Hippocampal formation (tissue), 2 donors: Measurements from ENCODE around the gene RTN1.

ENCODE experiments used
- DNase-seq, 2 donors: peaks; one replicate each; lab custom pipeline; 2025; lab: John Stamatoyannopoulos, UW

The RTN1 gene

DNA sequence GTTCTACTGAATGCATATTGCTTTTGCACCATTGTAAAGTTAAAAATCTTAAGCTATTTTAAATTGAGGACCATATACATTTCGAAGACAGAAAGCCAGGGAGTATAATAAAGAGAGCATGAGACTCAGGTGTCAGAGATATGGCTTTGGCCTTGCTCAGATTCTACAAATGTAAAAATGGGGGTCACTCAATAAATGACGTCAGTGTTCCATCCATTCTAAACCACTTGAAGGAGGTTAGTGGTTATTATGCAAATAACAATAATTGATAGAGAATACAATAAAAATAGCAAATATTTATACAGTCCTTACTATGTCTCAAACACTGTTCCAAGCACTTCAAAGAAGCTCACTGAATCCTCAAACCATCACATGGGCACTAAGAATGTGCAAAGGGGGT, 20.1 kb downstream of the RTN1 start:
- no peak for DNase-seq

DNA sequence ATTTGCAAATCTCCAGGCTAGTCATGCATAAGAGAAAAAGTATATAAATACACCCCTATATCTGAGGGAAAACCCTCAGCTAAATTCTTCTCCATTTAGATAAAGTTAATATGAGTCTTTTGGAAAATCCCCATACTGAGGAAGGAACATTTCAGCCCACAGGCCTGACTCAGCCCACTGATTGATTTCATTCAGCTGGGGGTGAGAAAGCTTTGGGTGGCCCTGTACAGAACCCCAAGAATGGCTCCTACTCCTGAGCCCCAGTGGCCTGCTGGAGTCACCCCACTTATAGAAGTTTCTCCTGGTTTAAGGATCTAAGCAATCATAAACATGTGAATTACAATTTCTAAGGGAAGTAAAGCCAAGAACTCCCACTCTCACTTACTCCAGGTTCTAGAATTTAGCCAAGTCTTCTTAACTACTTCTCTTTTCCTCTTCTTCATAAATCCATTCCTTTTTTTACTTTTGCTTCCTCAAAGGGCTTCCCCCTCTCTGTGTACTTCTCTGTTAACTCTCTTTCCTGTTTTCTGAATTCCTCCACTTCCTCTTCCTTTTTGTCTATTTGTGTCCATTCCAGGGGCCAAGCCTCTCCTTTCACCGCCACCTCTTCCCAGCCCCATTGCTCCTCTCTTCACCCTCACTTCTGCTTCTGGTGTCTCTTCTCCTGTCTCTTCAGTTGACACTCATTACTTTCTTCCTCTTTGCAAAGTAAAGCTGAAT, 21.0 kb downstream of the RTN1 start:
- DNase-seq: no peak

DNA sequence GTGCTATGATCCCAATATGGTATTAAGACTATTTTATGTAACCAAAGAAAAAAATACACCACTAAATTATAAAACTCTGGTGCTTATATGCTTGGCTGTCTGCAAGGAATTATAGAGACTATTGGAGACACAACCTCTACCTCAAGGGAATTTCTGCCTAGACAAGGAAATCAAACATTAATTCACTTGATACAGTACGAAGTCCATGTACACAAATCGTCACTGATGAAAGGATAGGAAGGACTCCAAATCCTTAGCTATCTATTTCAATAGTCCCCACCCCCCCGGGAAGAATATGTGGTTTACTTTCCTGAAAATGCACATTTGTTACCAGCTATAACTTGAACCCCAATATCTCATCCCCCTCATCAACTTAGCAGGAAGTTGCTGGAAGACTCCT, 21.9 kb downstream of the RTN1 start:
- DNase-seq: no peak

DNA sequence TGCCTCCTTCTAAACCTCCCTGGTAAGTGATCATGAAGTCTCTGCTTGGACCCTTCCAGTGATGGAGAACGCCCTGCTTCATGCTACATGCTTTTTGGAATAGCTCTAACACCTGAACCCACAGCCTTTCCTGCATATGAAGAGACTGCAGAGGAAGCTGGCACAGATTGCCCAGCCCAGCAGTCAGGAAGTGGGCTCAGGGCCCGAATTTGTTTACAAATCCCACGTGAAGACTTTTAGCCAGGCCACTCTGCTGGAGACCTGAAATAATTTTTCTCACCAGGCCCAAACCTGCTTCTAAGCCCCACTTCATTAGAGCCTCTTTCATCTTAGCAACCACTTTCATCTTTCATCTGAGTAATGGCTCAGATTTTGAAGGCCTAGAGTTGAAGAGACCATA, 22.9 kb downstream of the RTN1 start:
- no peak for DNase-seq

DNA sequence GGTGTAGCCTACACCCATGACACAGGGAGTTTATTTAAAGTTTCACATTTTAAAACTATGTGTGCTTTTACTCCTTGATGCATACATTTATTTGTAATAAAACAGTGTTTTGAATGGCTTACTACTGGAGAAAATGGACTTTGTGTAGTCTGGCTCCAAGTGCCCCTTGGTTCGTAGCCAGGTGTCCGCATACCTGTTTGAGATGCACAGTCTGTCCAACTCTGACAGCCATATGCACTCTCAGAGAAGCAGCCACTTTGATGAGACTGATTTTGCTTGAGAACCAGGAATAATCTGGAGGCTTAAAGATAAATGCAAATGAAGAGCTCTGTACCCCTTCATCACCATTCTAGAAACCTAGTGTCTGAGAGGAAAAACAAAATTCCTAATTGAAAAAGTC, 24.0 kb downstream of the RTN1 start:
- DNase-seq: no peak

DNA sequence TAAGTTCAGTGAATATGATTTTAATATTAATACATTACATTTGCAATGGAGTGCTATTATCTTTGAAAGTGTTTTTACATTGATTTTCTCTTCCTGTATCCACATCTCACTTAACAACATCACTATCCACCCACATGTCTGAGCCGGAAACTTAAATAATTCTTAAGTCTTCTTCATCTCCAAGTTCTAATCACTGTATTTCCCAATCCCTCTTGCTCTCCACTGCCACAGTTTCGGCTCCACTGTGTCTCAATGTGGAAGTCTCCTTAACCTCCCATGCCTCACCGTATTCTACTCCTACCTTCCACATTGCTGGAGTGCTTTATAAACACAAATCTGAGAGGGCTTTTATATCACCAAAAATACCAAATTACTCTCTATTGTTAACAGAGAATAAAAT, 25.3 kb downstream of the RTN1 start:
- DNase-seq: no peak

DNA sequence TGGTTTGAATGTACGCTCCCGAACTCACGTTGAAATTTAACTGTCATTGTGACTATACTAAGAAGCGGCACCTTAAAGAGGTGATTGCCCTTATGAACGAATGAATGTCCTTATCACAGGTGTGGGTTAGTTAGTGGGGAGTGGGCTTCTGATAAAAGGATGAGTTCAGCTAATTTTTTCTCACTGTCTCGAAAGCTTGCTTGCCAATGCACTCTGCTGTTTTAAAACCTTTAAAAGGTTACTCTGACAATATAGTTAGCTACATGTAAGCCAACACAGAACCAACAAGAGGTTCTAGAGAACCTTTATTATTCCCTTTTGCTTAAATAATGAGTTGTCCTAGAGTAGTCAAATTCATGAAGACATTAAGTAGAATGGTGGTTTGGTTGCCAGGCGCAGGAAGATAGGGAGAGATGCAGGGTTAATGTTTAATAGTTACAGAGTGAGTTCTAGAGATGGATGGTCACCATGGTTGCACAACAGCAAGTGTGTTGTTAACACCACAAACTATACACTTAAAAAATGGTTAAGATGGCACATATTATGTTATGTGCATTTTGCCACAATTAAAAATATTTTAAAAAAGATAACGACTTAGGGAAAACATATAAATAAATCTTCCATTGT, 26.3 kb downstream of the RTN1 start:
- DNase-seq: no peak

DNA sequence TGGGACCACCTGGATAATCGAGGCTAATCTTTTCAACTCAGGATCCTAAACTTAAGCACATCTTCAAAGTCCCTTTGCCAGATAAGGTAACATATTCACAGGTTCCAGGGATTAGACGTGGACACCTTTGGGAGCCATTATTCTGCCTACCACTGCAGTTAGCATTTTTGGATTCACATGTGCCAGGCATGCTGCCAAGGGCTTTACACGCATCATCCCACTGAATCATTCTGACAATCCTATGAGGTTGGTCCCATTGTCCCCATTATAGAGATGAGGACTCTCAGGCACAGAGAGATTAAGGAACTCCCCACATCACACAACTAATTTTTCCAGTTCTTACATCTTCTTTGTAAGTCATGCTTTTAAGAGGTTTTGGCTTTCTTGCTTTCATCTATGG, 34.5 kb downstream of the RTN1 start:
- DNase-seq: no peak

DNA sequence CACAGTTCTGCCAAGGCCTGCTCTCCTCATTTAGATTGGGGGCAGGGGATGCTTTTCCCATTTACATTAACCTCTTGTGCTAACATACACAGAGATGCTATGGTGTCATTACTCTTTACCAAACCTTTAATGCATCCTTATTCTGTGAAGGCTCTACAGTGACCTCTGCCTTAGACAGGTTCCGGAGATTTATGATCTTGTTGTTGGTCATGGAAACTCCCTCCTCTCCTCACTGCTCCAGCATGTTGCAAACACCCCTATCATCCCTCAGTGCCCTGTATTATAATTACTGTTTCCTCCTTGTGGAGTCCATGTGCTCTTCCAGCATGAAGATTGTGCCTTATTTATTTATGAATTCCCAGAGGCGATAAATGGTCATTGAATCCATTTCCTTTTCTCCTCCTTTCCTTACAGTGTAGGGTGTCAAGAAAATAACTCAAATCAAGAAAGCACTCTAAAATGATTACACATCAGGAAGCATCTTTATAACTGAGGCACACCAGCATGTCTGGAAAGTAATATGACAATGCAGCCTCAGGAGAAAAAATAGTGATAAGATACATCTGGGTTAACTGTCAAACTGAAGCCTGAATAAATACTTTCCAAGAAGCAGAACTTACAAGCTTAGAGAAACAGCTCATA, 37.8 kb downstream of the RTN1 start:
- no peak for DNase-seq

DNA sequence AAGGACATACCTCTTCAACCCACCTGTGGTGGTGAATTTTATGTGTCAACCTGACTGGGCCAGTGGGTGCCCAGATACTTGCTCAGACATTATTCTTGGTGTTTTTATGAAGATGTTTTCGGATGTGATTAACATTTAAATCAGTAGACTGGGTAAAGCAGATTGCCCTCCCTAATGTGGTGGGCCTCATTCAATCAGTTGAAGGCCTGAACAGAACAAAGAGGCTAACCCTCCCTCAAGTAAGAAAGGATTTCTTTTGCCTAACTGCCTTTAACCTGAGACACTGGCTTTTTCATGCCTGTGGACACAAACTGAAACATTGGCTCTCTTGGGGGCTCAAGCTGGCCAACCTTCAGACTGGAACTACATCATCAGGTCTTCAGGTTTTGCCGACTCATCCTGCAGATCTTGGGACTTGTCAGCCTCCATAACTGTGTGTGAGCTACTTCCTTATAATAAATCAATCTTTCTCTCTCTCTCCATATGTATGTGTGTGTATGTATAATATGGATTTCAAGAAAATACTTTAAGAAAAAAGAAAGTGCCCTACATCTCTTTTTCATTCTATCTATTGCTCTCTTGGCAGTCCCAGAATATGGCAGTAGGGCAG, 39.4 kb downstream of the RTN1 start:
- no peak for DNase-seq

DNA sequence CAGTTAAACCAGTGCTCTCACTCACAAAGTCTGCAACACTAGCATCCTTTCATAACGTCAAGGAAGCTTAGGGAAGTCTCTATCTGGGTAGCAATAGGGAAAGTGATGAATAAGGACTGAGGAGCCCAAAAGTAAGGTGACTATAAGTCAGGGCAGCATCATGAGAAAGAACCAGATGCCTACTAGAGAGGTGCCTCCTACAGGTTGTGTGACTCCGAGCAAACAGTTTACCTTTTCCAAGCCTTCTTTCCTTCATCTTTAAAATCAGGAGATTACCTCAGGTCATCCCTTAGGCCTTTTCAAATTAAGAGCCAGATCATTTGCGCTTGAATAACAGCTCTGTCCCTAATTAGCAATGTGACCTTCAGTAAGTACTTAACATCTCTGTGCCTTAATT, 40.2 kb downstream of the RTN1 start:
- no peak for DNase-seq

DNA sequence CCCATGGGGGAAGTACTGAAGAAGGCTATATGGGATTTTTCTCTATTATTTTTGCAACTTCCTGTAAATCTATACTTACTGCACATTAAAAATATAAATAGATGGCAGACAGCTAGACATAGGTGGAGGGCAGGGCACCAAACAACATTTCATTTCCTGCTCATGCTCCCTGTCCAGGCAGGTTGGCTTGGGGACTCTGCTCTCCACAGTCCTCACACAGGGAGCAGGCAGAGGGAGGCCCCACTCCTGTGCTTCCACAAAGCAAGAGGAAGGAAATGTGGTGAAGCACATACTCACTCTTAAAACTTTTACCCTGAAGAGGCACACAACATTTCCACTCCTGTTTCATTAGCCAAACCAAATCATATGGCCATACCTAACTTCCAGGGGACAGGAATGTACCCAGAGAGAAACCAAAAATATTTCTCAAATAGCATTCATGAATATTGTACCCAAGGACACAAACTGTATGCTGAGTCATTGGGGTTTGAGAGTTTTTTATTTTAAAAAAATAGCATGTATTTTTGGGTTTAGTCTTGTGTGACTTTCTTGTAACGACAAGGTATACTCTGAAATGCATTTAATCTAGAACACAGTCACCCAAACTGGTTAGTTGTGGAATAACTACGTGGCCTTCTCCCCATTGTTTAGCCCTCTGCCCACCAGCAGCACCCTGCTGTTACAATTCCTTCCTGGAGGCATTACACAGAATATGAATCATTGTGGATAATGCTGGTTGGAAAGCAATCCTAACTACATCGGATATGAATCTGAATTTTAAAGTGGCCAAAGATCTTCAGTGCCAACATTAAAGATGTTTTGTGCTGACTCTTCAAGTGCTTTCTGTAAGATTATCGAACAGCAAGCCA, 40.9 kb downstream of the RTN1 start:
- DNase-seq: no peak

DNA sequence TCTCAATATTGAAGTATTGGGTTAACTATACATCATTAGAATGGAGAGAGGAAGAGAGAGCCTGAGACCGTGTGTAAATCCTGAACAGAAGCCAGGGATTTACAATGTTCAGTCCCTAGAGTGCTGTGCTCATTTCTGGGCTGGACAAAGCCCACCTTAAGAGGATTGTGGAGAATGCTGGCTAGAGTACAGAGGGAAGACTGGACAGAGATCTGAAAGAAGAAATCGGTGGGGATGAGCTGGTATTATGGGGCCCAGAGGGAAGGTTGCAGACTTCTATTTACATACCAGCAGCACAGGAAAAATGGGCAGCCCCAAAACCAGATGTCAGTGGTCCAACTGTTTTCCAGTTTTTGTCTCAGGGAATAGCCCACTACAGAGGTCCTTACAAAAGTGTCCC, 42.3 kb downstream of the RTN1 start:
- no peak for DNase-seq

DNA sequence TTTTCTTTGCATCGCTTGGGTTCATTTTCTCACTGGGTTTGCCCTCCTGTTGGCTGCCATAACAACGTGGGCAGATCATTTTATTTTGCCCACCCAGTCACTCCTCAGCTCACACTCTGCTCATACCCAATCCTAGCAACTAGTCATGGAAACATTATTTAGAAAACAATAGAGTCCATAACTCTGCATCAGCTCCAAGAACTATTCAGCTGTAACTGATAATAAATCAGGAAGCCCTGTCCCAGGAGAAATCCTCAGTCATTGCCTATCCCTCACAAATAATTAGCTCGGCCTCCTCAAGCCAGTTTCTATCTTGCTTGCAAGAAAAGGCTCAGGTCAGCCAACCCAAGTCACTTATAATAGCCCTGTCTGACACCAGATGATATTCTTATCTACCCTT, 43.2 kb downstream of the RTN1 start:
- no peak for DNase-seq

DNA sequence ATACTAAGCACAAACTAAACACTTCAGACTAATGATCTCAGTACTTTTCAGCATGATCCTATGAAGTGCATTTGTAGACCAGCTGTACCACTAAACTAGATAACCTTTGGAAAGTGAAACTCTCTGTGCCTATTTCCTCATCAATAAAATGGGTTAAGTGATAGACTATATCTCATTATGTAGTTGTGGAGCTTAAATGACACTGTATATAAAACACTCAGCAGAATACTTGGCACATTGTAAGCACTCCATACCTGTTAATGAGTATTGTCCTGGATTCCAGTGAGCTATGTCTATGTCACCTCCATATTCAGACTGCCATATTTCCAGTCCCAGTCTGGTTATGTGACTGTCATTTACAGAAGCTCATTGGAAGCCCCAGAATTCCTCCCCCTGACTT, 44.4 kb downstream of the RTN1 start:
- no peak for DNase-seq

DNA sequence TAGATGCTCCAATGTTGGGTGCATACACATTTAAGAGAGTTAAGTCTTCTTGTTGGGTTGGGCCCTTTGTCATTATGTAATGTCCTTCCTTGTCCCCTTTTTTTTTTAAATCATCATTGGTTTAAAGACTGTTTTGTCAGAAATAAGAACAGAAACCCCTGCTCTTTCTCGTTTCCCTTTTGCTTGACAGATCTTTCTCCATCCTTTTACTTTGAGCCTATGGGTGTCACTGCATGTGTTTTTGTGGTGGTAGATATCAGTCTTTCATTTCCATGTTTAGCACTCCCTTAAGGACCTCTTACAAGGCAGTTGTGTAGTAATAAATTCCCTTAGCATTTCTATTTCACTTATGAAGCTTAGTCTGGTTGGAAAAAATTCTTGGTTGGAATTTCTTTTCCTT, 47.4 kb downstream of the RTN1 start:
- no peak for DNase-seq

DNA sequence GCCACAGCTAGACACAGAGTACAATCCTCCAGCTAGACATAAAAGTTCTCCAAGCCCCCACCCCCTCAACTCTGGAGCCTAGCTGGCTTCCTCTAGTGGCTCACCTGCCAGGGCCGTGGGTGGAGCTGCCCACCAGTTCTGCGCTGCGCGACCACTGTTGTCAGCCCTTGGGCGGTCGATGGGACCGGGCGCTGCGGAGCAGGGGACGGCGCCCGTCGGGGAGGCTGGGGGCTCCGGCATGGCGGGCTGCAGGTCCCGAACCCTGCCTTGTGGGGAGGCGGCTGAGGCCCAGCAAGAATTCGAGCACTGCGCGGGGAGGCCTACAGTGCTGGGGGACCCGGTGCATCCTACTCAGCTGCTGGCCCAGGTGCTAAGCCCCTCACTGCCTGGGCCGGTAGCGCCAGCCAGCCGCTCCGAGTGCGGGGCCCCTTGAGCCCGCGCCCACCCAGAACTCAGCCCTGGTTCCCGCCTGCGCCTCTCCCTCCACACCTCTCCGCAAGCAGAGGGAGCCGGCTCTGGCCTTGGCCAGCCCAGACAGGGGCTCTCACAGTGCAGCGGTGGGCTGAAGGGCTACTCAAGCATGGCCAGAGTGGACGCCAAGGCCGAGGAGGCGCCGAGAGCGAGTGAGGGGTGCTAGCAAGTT, 51.0 kb downstream of the RTN1 start:
- DNase-seq: no peak

DNA sequence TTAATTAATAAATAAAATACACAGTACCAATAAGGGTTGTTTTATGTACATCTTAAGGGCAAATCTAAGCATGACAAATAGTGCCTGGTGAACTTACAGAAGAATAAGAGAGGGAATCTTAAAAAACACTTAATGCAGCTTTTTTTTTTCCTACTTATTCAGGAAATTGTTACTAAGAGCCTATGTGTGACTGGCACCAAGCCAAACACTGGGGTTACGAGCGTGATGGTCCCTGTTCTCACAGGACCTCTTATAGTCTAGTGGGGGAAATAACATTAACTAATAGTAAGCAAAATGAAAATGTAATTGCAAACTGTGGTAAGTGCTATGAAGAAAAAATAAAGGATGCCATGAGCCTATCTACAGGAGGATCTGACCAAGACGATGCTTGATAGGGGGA, 53.6 kb downstream of the RTN1 start:
- no peak for DNase-seq

DNA sequence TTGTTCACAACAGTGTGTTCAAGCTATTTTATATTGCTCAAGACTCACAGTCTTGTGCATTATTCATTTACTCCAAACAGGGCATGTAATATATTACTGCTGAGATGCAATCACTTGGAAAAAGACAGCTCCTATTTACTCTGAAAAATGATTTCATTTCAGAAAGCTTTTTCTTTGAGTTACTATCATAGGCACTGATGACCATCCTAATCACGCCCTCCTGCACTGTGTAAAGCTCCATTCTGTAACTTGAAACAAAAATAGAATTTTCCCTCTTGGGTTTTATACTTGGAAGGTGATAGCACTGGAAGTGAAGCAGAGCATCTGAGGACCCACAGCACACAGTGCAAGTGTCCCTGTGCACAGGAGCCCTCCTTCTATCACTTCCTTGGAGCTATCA, 55.6 kb downstream of the RTN1 start:
- DNase-seq: no peak

DNA sequence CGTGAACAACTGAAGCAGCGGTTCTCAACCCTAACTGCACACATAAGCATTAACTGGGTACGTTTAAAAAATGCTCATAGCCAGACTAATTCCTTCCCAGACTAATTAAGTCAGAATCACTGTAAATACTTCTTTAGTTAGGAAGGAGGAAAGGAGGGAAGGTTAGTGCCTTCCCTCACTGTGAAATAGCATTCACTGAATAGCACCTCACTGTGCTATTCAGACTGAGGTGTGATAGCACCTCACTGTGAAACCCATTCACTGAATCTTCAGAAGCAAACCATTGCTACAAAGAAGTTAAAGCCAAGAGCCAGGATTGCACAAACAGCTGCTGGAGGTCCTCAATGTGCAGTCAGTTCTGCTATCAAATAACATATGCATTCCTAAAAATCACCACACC, 58.8 kb downstream of the RTN1 start:
- no peak for DNase-seq

DNA sequence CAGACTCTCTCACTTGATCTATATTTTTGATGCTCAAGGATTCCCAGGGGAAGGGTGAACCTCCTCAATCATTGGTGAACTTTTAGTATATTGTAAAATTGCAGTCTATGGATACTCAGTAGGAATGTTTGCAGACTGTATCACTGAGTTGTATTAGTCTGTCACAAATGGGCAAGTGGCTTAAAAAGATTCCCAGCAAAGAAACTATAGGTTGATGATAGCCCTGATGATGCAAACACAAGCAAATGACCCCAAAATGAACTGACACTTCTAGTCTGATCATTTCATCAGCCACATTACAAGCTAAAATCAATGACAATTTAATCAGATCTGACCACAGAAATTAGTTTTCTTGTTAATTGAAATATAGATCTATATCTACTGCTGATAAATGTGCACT, 59.5 kb downstream of the RTN1 start:
- no peak for DNase-seq

DNA sequence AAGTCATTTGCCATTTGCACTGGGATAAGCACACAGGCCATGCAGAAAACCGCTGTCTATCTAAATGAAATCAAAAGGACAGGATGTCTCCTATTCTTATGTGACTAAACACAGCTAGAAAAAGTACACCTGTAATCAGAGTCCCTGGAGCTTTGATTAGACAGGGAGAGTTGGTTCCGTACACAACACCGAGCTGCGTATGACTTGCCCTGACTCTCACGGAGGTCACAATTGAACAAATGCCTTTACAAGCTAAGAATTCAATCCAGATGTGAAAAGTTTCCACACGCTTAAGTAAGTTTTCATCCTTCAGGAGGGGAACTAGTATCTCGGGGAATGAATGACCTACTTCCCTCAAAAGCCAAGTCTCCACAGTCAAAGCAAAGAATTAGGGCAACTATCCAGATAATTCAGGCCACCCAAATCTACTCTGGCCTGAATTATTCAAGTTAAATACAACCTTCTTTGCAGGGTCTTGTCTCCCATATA, 67.5 kb downstream of the RTN1 start:
- no peak for DNase-seq
